HepG2 (cell line): ENCODE results near the gene NT5DC4.

Experiments used
- EZH2 ChIP-seq: conservative IDR thresholded peaks from 2 replicates; pipeline ENCODE4 v1.6.1; 2012; ENCODE audit warnings: mild to moderate bottlenecking, low read depth, low read length, moderate library complexity
- HNRNPL ChIP-seq: fragments of 200-400 bp; formaldehyde crosslinking; IDR thresholded peaks from 2 replicates; pipeline ENCODE4 v1.6.1; 2017; ENCODE audit warnings: mild to moderate bottlenecking, low read depth, low read length
- POLR2A ChIP-seq, 2 experiments: IDR thresholded peaks; 2 replicates each; pipeline ENCODE4 v1.6.1; 2011; ENCODE audit warnings: low read depth in 2 of 2, low read length in 2 of 2, mild to moderate bottlenecking in 1 of 2, moderate library complexity in 1 of 2; ENCODE audit not compliant: insufficient read depth in 1 of 2
- RBM39 ChIP-seq: fragments of 200-400 bp; formaldehyde crosslinking; IDR thresholded peaks from one replicate; pipeline ENCODE4 v1.6.1; 2018; ENCODE audit warnings: antibody characterized with exemption, mild to moderate bottlenecking, low read depth, low read length; ENCODE audit not compliant: poor library complexity, severe bottlenecking
- ZNF317 ChIP-seq: sonication (generic); formaldehyde crosslinking; IDR thresholded peaks from 2 replicates; pipeline ENCODE4 v1.5.0; 2020; ENCODE audit warnings: mild to moderate bottlenecking, missing genetic modification reagents
- TF ChIP-seq, protein P1 (sequence below): sonication (generic); formaldehyde crosslinking; IDR thresholded peaks from 2 replicates; pipeline ENCODE4 v1.5.0; 2020; ENCODE audit warnings: mild to moderate bottlenecking, missing genetic modification reagents, moderate library complexity
- TF ChIP-seq, protein P2 (sequence below): sonication (generic); formaldehyde crosslinking; IDR thresholded peaks from 2 replicates; pipeline ENCODE4 v1.4.0; 2020; ENCODE audit warnings: missing genetic modification reagents
- TF ChIP-seq, protein P3 (sequence below): sonication (generic); formaldehyde crosslinking; IDR thresholded peaks from 2 replicates; pipeline ENCODE4 v1.4.0; 2020; ENCODE audit warnings: missing genetic modification reagents, mild to moderate bottlenecking, borderline replicate concordance

DNA sequence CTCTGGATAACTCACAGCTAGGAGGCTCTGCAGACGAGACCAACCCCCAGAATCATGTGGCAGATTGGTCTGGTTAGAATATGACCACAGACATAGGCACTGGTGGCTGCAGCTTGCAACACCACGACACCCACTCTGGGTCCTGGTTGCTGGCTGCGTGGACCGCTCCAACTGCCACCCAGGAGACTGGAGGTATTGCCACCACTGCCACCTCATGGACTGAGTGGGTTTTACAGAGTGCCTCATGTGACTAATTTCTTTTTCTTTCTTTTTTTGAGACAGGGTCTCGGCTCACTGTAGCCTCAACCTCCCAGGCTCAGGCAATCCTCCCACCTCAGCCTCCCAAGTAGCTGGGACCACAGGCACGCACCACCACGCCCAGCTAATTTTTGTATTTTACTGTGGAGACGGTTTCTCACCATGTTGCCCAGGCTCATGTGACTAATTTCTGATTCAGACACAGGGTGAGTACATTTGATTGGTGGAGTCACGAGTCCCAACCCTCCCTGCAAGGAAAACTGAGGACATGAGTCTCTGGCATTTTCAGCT is 29.9 kb upstream of the NT5DC4 start:
- TF ChIP-seq, protein P1, sequence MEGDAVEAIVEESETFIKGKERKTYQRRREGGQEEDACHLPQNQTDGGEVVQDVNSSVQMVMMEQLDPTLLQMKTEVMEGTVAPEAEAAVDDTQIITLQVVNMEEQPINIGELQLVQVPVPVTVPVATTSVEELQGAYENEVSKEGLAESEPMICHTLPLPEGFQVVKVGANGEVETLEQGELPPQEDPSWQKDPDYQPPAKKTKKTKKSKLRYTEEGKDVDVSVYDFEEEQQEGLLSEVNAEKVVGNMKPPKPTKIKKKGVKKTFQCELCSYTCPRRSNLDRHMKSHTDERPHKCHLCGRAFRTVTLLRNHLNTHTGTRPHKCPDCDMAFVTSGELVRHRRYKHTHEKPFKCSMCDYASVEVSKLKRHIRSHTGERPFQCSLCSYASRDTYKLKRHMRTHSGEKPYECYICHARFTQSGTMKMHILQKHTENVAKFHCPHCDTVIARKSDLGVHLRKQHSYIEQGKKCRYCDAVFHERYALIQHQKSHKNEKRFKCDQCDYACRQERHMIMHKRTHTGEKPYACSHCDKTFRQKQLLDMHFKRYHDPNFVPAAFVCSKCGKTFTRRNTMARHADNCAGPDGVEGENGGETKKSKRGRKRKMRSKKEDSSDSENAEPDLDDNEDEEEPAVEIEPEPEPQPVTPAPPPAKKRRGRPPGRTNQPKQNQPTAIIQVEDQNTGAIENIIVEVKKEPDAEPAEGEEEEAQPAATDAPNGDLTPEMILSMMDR: peak; percentile 87
- TF ChIP-seq, protein P2, sequence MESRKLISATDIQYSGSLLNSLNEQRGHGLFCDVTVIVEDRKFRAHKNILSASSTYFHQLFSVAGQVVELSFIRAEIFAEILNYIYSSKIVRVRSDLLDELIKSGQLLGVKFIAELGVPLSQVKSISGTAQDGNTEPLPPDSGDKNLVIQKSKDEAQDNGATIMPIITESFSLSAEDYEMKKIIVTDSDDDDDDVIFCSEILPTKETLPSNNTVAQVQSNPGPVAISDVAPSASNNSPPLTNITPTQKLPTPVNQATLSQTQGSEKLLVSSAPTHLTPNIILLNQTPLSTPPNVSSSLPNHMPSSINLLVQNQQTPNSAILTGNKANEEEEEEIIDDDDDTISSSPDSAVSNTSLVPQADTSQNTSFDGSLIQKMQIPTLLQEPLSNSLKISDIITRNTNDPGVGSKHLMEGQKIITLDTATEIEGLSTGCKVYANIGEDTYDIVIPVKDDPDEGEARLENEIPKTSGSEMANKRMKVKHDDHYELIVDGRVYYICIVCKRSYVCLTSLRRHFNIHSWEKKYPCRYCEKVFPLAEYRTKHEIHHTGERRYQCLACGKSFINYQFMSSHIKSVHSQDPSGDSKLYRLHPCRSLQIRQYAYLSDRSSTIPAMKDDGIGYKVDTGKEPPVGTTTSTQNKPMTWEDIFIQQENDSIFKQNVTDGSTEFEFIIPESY (CRISPR knock-in tag): no peak
- no peak for TF ChIP-seq POLR2A (IDR thresholded peaks at IDR 0.05; ENCODE audit: insufficient read depth in 1 of 2, low read depth in 2 of 2, low read length in 2 of 2)
- TF ChIP-seq HNRNPL: no peak
- no peak for TF ChIP-seq ZNF317
- TF ChIP-seq, protein P3, sequence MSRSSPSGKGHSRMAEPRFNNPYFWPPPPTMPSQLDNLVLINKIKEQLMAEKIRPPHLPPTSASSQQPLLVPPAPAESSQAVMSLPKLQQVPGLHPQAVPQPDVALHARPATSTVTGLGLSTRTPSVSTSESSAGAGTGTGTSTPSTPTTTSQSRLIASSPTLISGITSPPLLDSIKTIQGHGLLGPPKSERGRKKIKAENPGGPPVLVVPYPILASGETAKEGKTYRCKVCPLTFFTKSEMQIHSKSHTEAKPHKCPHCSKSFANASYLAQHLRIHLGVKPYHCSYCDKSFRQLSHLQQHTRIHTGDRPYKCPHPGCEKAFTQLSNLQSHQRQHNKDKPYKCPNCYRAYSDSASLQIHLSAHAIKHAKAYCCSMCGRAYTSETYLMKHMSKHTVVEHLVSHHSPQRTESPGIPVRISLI (CRISPR knock-in tag): 0 out of 2 replicates have a peak, but pooled peaks have one; percentile 43
- no peak for TF ChIP-seq RBM39
- no peak for TF ChIP-seq EZH2
